D721Med (cell line): ENCODE results near the gene CAP2.

Experiments used
- DNase-seq: peaks from one replicate; pipeline ENCODE4 v3.0.0; 2011; ENCODE audit warnings: low spot score; ENCODE audit not compliant: insufficient read length
- FAIRE-seq: peaks from 2 replicates; lab custom pipeline; 2011; peaks lifted over from hg19 to GRCh38; lab: Jason Lieb, UNC
- TF ChIP-seq, protein P1 (sequence below): IDR thresholded peaks from 2 replicates; pipeline ENCODE4 v1.5.1; 2012; ENCODE audit warnings: mild to moderate bottlenecking, control low read depth; ENCODE audit not compliant: insufficient read depth; ENCODE audit errors: missing control alignments

CAP2 gene

DNA sequence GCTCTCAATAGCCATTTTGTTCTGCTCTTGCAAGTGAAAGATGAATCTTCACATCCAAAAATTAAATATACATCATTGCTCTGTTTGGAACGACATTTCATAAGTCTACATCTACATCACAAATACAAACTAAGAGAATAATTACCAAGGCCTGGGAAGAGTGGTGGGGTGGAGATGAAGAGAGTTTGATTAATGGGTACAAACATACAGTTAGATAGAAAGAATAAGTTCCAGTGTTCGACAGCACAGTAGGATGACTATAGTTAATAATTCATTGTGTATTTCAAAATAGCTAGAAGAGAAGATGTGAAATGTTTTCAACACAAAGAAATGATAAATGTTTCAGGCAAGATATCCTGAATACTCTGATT lies 38.0 kb upstream of the CAP2 start:
- TF ChIP-seq, protein P1, sequence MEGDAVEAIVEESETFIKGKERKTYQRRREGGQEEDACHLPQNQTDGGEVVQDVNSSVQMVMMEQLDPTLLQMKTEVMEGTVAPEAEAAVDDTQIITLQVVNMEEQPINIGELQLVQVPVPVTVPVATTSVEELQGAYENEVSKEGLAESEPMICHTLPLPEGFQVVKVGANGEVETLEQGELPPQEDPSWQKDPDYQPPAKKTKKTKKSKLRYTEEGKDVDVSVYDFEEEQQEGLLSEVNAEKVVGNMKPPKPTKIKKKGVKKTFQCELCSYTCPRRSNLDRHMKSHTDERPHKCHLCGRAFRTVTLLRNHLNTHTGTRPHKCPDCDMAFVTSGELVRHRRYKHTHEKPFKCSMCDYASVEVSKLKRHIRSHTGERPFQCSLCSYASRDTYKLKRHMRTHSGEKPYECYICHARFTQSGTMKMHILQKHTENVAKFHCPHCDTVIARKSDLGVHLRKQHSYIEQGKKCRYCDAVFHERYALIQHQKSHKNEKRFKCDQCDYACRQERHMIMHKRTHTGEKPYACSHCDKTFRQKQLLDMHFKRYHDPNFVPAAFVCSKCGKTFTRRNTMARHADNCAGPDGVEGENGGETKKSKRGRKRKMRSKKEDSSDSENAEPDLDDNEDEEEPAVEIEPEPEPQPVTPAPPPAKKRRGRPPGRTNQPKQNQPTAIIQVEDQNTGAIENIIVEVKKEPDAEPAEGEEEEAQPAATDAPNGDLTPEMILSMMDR: no peak
- FAIRE-seq (no peak), DNase-seq (no peak)

DNA sequence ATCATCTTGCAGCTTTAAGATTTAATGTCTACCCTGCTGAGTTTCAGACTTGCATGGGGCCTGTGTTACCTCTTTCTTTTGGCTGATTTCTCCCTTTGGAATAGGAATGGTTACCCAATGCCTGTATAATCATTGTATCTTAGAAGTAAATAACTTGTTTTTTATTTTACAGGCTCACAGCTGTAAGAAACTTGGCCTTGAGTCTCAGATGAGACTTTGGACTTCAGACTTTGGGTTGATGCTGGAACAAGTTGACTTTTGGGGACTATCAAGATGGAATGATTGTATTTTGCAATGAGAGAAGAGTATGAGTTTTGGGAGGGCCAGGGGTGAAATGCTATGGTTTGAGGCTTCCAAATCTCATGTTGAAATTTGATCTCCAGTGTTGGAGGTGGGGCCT lies 34.9 kb upstream of the CAP2 start:
- FAIRE-seq (no peak), DNase-seq (no peak)
- TF ChIP-seq, protein P1: no peak

DNA sequence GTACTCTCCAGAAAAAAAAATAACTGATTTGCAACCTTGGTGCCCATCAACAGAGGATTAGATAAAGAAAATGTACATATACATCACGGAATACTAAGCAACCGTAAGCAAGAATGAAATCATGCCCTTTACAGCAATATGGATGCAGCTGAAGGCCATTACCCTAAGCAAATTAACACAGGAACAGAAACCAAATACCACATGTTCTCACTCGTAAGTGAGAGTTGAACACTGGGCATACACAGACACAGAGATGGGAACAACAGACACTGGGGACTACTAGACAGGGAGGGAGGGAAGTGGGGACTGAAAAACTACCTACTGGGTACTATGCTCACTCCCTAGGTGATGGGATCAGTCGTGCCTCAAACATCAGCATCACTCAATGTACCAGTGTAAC lies 32.8 kb upstream of the CAP2 start:
- TF ChIP-seq, protein P1: no peak
- FAIRE-seq (no peak), DNase-seq (no peak)

DNA sequence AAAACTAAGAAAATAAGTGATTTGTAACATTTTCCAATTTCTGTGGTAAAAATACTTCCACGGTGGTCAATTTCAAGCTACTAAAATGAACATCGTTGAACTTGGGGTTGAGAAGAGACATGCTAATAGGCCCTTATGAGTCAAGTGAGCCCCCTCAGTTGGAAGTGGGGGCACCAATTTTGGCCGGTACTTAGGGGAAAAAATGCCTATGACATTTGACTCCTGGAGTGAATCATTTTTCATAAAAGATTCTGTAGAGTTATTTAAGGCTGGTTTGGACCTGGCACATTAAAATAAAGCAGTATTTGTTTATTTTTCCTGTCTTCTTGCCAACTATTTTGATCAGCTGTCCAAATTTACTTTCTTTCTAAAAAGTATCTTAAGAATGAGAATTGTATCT lies 32.4 kb upstream of the CAP2 start:
- no peak for FAIRE-seq
- no peak for DNase-seq
- TF ChIP-seq, protein P1: no peak

DNA sequence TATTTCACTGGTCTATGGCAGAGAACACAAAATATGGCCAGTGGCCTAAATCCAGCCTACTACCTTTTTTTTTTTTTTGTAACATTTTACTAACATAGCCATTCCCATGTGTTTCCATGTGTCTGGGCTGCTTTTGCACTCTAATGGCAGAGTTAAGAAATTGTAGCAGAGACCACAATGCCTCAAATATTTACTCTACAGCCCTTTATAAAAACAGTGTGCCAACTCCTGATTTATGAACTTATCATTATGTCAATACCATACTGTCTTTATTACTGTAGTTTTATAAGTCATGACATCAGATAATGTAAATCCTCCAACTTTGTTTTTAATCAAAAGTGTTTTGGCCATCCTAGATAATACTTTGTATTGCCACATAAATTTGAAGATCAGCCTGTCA lies 27.4 kb upstream of the CAP2 start:
- DNase-seq (no peak), FAIRE-seq (no peak)
- TF ChIP-seq, protein P1: no peak

DNA sequence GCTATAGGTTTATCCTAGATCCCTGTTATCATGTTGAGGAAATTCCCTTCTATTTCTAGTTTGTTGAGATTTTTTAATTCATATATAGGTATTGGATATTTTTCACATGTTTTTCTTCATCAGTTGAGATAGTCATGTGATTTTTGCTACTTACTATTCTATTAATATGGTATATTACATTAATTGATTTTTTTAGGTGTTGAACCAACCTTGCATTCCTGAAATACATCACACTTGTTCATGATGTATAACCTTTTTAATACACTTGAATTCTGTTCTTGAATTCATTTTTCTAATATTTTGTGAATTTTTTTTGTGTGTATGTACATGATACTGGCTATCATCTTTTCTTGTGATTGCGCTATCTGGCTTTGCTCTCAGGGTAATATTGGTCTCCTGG lies 25.5 kb upstream of the CAP2 start:
- DNase-seq (no peak), FAIRE-seq (no peak)
- TF ChIP-seq, protein P1: no peak

DNA sequence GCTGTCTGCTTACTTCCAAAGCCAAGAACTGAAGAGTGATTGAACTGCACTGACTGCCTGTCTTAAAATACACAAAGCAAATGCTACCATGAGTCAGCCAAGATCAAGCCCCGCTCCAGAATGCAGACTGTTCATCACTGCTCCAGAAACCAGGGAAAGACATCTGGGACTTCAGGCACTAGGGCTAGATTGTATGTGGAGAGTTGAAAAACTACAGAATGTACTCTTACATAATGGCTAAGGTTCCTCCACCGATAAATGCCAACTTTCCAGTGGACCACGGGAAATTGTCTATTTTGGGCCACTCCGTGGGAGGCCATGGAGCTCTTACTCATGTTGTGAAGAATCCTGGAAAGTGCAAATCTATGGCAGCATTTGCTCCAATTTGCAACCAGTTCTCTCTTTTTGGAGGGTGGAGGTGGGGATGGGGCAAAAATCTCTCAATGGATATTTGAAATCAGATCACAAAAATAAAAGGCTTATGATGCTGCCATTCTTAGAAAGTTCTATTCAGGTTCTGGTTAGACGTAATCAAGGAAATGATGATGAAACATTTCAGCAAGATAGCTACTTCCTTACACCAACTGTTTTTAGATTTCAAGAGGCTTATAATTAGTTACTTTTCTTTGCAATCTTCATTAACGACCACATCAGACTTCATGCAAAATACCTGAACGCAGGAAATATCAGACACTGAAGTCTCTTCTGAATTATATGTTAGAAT lies 11.8 kb upstream of the CAP2 start:
- DNase-seq (no peak), FAIRE-seq (no peak)
- TF ChIP-seq, protein P1: no peak
